NCI-H345 treated with DMSO at 0.1 percent for 48 hours (cell line): ENCODE measurements around the gene NDUFA7.
"Not testable (repeated sequence)": the region's sequence is repeated elsewhere in the genome, so short reads cannot be mapped to it uniquely, and the experiment has no call there.

Experiments
- DNase-seq: peaks from one replicate; lab custom pipeline; 2025; ENCODE audit not compliant: unreplicated experiment; lab: John Stamatoyannopoulos, UW

The NDUFA7 gene

GRCh38 chr19:8321067-8321985 is at the start of gene NDUFA7, which contains the start of gene RPS28:
TSS of gene NDUFA7 (minus strand) at chr19:8321375. CDS start at chr19:8321358, 17 bp downstream.
TSS of gene RPS28 (plus strand) at chr19:8321496. CDS start at chr19:8321531, 35 bp downstream.
- peak; percentile 89 for DNase-seq

- no peak for DNase-seq
Observed at GRCh38 chr19:8370176-8371010, 49.2 kb upstream of the NDUFA7 start.

GRCh38 chr19:8367327-8368001 is 46.3 kb upstream of the NDUFA7 start:
- no peak for DNase-seq

- DNase-seq = no peak
Observed at GRCh38 chr19:8366961-8367326, 45.8 kb upstream of the NDUFA7 start.

- no peak for DNase-seq
Observed at GRCh38 chr19:8366121-8366581, 45.0 kb upstream of the NDUFA7 start.

GRCh38 chr19:8363803-8364771 is 42.9 kb upstream of the NDUFA7 start, which contains the start of gene ANGPTL4:
TSS of gene ANGPTL4 (plus strand) at chr19:8364155. CDS start at chr19:8364322, 167 bp downstream.
- no peak for DNase-seq

- DNase-seq = peak; percentile 38
Observed at GRCh38 chr19:8361921-8362793, 41.0 kb upstream of the NDUFA7 start.

GRCh38 chr19:8360196-8360595 is 39.0 kb upstream of the NDUFA7 start:
- DNase-seq = no peak

- DNase-seq = no peak
Observed at GRCh38 chr19:8358948-8359347, 37.8 kb upstream of the NDUFA7 start.

- no peak for DNase-seq
Observed at GRCh38 chr19:8357007-8357521, 35.9 kb upstream of the NDUFA7 start.

GRCh38 chr19:8355631-8356402 is 34.6 kb upstream of the NDUFA7 start:
- no peak for DNase-seq

- not testable (repeated sequence) for DNase-seq
Observed at GRCh38 chr19:8352845-8353244, 31.7 kb upstream of the NDUFA7 start.

- no peak for DNase-seq
Observed at GRCh38 chr19:8352134-8352827, 31.1 kb upstream of the NDUFA7 start.

- DNase-seq = not testable (repeated sequence)
Observed at GRCh38 chr19:8349629-8350372, 28.6 kb upstream of the NDUFA7 start.

- DNase-seq = no peak
Observed at GRCh38 chr19:8343483-8343844, 22.3 kb upstream of the NDUFA7 start.

GRCh38 chr19:8342684-8343482 is 21.7 kb upstream of the NDUFA7 start, which contains the start of gene KANK3:
TSS of gene KANK3 (minus strand) at chr19:8343262. CDS start at chr19:8337828, 5,434 bp downstream.
- DNase-seq = peak; percentile 84
